ENCODE results near the gene RAB27A. TPM values are rescaled to one million over a fixed set of nuclear protein-coding genes. Genes with fewer than 3 reads are reported as not detected.
A peak's percentile ranks its signal among the peaks of the same experiment; 100 is the strongest.

Gene RAB27A
- total RNA-seq (10 to 100 TPM; 17.1 to 69.9 (median 20.7) TPM), polyA plus RNA-seq (10 to 100 TPM; 17.6 to 25.4 TPM), total RNA-seq (10.5 reads per million, percentile 37 among the genes with 10 or more reads in this experiment)

GRCh38 chr15:55289746-55290527 is at the start of gene RAB27A:
Gene RAB27A, minus strand, starts transcription at chr15:55289813. Its CDS starts 54,879 bp downstream, at chr15:55234934.
- H3K9me3 ChIP-seq (ENCODE audit: control insufficient read depth in 2 of 3, low read length in 3 of 3), result no peaks in the 10 kb centered on the region
- peak; percentile 82 for ATAC-seq
- peak within 1 kb of the TSS; percentile 90 for H3K4me3 ChIP-seq (ENCODE audit: low read length)
- H3K4me3 Mint-ChIP-seq, result peak within 1 kb of the TSS; percentile 85 to 95 (median 92)
- peak within 1 kb of the TSS; percentile 95 for H3K27ac ChIP-seq (ENCODE audit: low read depth, low read length)
- no peaks in the 10 kb centered on the region for H3K9me3 Mint-ChIP-seq
- peaks cover 0 to 4% (median 0%) of the 10 kb centered on the region in 5 donors for H3K27me3 Mint-ChIP-seq
- peaks cover 27 to 46% (median 41%) of the 10 kb centered on the region in 7 donors for H3K4me1 Mint-ChIP-seq
- no peaks in the 10 kb centered on the region for H3K27me3 ChIP-seq (ENCODE audit: control insufficient read depth in 2 of 2, insufficient read depth in 2 of 2, low read length in 2 of 2)
- H3K4me1 ChIP-seq (ENCODE audit: control insufficient read depth in 2 of 2, insufficient read depth in 2 of 2, low read length in 2 of 2), result peaks cover 14 to 18% of the 10 kb centered on the region in 2 donors
- H3K36me3 Mint-ChIP-seq, result peaks cover 0 to 17% (median 0%) of the 10 kb centered on the region in 5 donors
- intact Hi-C loops (cut with micrococcal nuclease), result loop anchor here (1.0 to 10.0 kb wide), 14 partner anchors 10 to 1485 kb away; partner anchors contain the start of genes CCPG1 (in 2 of the 2), PIERCE2 (in 2 of the 2), PIGB (in 2 of the 2) and PIGBOS1 (in 2 of the 2)
- CTCF ChIA-PET, result interaction anchor here (0.9 to 1.6 kb wide), 7 partner anchors 19 to 145 kb away, joined by 3 to 28 read pairs (median 4); no protein-coding TSS in a partner anchor
- peak; percentile 48 to 83 (median 55) for DNase-seq
- POLR2A ChIA-PET, result interaction anchor here (0.9 to 1.9 kb wide), 4 partner anchors 23 to 93 kb away, joined by 3 to 6 read pairs (median 4); partner anchors contain the start of genes PIGB, PIGBOS1 and RSL24D1
- H3K36me3 ChIP-seq (ENCODE audit: control insufficient read depth in 2 of 3, insufficient read depth in 3 of 3, low read length in 3 of 3), result peaks cover 0 to 4% (median 0%) of the 10 kb centered on the region in 3 experiments
- peak within 1 kb of the TSS; percentile 87 to 95 (median 93) for H3K27ac Mint-ChIP-seq

- H3K9me3 ChIP-seq (ENCODE audit: control insufficient read depth in 2 of 3, low read length in 3 of 3), result no peaks in the 10 kb centered on the region
- ATAC-seq (no peak), DNase-seq (no peak)
- peaks cover 0 to 25% (median 3%) of the 10 kb centered on the region in 3 experiments for H3K36me3 ChIP-seq (ENCODE audit: control insufficient read depth in 2 of 3, insufficient read depth in 3 of 3, low read length in 3 of 3)
- Mint-ChIP-seq H3K4me3 (no peak overlapping the region), H3K36me3 (peaks cover 4 to 36% (median 20%) of the 10 kb centered on the region in 5 donors), H3K9me3 (no peaks in the 10 kb centered on the region), H3K4me1 (no peaks in the 10 kb centered on the region), H3K27me3 (no peaks in the 10 kb centered on the region), H3K27ac (no peak overlapping the region)
- no peaks in the 10 kb centered on the region for H3K27me3 ChIP-seq (ENCODE audit: control insufficient read depth in 2 of 2, insufficient read depth in 2 of 2, low read length in 2 of 2)
- CTCF ChIA-PET, result no interaction called here
- POLR2A ChIA-PET, result no interaction called here
- intact Hi-C loops (cut with micrococcal nuclease), result no loop called here
- no peaks in the 10 kb centered on the region for H3K4me1 ChIP-seq (ENCODE audit: control insufficient read depth in 2 of 2, insufficient read depth in 2 of 2, low read length in 2 of 2)
- no peak overlapping the region for H3K27ac ChIP-seq (ENCODE audit: low read depth, low read length)
- no peak overlapping the region for H3K4me3 ChIP-seq (ENCODE audit: low read length)
Measured at GRCh38 chr15:55337160-55337559, 47.5 kb upstream of the RAB27A start.

- CTCF ChIA-PET, result no interaction called here
- DNase-seq (no peak), ATAC-seq (no peak)
- H3K27ac Mint-ChIP-seq, result no peak overlapping the region
- peaks cover 4 to 49% (median 25%) of the 10 kb centered on the region in 5 donors for H3K36me3 Mint-ChIP-seq
- H3K27ac ChIP-seq (ENCODE audit: low read depth, low read length), result no peak overlapping the region
- H3K9me3 ChIP-seq (ENCODE audit: control insufficient read depth in 2 of 3, low read length in 3 of 3), result no peaks in the 10 kb centered on the region
- H3K4me1 Mint-ChIP-seq, result no peaks in the 10 kb centered on the region
- no peaks in the 10 kb centered on the region for H3K4me1 ChIP-seq (ENCODE audit: control insufficient read depth in 2 of 2, insufficient read depth in 2 of 2, low read length in 2 of 2)
- H3K9me3 Mint-ChIP-seq, result no peaks in the 10 kb centered on the region
- intact Hi-C loops (cut with micrococcal nuclease), result no loop called here
- peaks cover 0 to 25% (median 3%) of the 10 kb centered on the region in 3 experiments for H3K36me3 ChIP-seq (ENCODE audit: control insufficient read depth in 2 of 3, insufficient read depth in 3 of 3, low read length in 3 of 3)
- no peaks in the 10 kb centered on the region for H3K27me3 Mint-ChIP-seq
- no peak overlapping the region for H3K4me3 Mint-ChIP-seq
- no peaks in the 10 kb centered on the region for H3K27me3 ChIP-seq (ENCODE audit: control insufficient read depth in 2 of 2, insufficient read depth in 2 of 2, low read length in 2 of 2)
- H3K4me3 ChIP-seq (ENCODE audit: low read length), result no peak overlapping the region
- POLR2A ChIA-PET, result interaction anchor here (2.1 kb wide), 1 partner anchor 16 kb away, joined by 6 read pairs; the partner anchor contains the start of genes PIGB and PIGBOS1
Measured at GRCh38 chr15:55334997-55335396, 45.4 kb upstream of the RAB27A start.

GRCh38 chr15:55334371-55334770 is 44.8 kb upstream of the RAB27A start:
- no peaks in the 10 kb centered on the region for H3K9me3 ChIP-seq (ENCODE audit: control insufficient read depth in 2 of 3, low read length in 3 of 3)
- DNase-seq (no peak), ATAC-seq (no peak)
- CTCF ChIA-PET, result no interaction called here
- POLR2A ChIA-PET, result interaction anchor here (2.1 kb wide), 1 partner anchor 15 kb away, joined by 6 read pairs; the partner anchor contains the start of genes PIGB and PIGBOS1
- Mint-ChIP-seq H3K36me3 (peaks cover 4 to 47% (median 23%) of the 10 kb centered on the region in 5 donors), H3K4me1 (no peaks in the 10 kb centered on the region), H3K27me3 (no peaks in the 10 kb centered on the region), H3K9me3 (no peaks in the 10 kb centered on the region), H3K4me3 (no peak overlapping the region), H3K27ac (no peak overlapping the region)
- H3K27ac ChIP-seq (ENCODE audit: low read depth, low read length), result no peak overlapping the region
- no peaks in the 10 kb centered on the region for H3K4me1 ChIP-seq (ENCODE audit: control insufficient read depth in 2 of 2, insufficient read depth in 2 of 2, low read length in 2 of 2)
- H3K27me3 ChIP-seq (ENCODE audit: control insufficient read depth in 2 of 2, insufficient read depth in 2 of 2, low read length in 2 of 2), result no peaks in the 10 kb centered on the region
- intact Hi-C loops (cut with micrococcal nuclease), result no loop called here
- H3K36me3 ChIP-seq (ENCODE audit: control insufficient read depth in 2 of 3, insufficient read depth in 3 of 3, low read length in 3 of 3), result peaks cover 0 to 19% (median 0%) of the 10 kb centered on the region in 3 experiments
- H3K4me3 ChIP-seq (ENCODE audit: low read length), result no peak overlapping the region

GRCh38 chr15:55327387-55327786 is 37.8 kb upstream of the RAB27A start:
- Histone ChIP-seq H3K9me3 (ENCODE audit: control insufficient read depth in 2 of 3, low read length in 3 of 3) (no peaks in the 10 kb centered on the region), H3K36me3 (ENCODE audit: control insufficient read depth in 2 of 3, insufficient read depth in 3 of 3, low read length in 3 of 3) (peaks cover 0 to 11% (median 0%) of the 10 kb centered on the region in 3 experiments), H3K27me3 (ENCODE audit: control insufficient read depth in 2 of 2, insufficient read depth in 2 of 2, low read length in 2 of 2) (no peaks in the 10 kb centered on the region), H3K27ac (ENCODE audit: low read depth, low read length) (no peak overlapping the region), H3K4me1 (ENCODE audit: control insufficient read depth in 2 of 2, insufficient read depth in 2 of 2, low read length in 2 of 2) (peaks cover 0 to under 1% of the 10 kb centered on the region in 2 donors), H3K4me3 (ENCODE audit: low read length) (no peak overlapping the region)
- H3K27ac Mint-ChIP-seq, result no peak overlapping the region
- ATAC-seq (peak; percentile 46), DNase-seq (no peak)
- peaks cover 8 to 14% (median 10%) of the 10 kb centered on the region in 7 donors for H3K4me1 Mint-ChIP-seq
- no peaks in the 10 kb centered on the region for H3K27me3 Mint-ChIP-seq
- peaks cover 0 to 2% (median 0%) of the 10 kb centered on the region in 11 donors for H3K9me3 Mint-ChIP-seq
- POLR2A ChIA-PET, result no interaction called here
- CTCF ChIA-PET, result no interaction called here
- intact Hi-C loops (cut with micrococcal nuclease), result loop anchor here in 1 of 2 donors (10.0 kb wide), 1 partner anchor 667 kb away; the partner anchor contains the start of gene NEDD4
- H3K4me3 Mint-ChIP-seq, result no peak overlapping the region
- peaks cover 0 to 36% (median 18%) of the 10 kb centered on the region in 5 donors for H3K36me3 Mint-ChIP-seq

GRCh38 chr15:55322467-55322866 is 32.9 kb upstream of the RAB27A start:
- DNase-seq (no peak), ATAC-seq (no peak)
- Histone ChIP-seq H3K4me3 (ENCODE audit: low read length) (no peak overlapping the region), H3K27me3 (ENCODE audit: control insufficient read depth in 2 of 2, insufficient read depth in 2 of 2, low read length in 2 of 2) (no peaks in the 10 kb centered on the region), H3K9me3 (ENCODE audit: control insufficient read depth in 2 of 3, low read length in 3 of 3) (no peaks in the 10 kb centered on the region), H3K4me1 (ENCODE audit: control insufficient read depth in 2 of 2, insufficient read depth in 2 of 2, low read length in 2 of 2) (peaks cover 5 to 25% of the 10 kb centered on the region in 2 donors), H3K36me3 (ENCODE audit: control insufficient read depth in 2 of 3, insufficient read depth in 3 of 3, low read length in 3 of 3) (peaks cover 0 to 5% (median 0%) of the 10 kb centered on the region in 3 experiments), H3K27ac (ENCODE audit: low read depth, low read length) (no peak overlapping the region)
- H3K4me1 Mint-ChIP-seq, result peaks cover 23 to 55% (median 43%) of the 10 kb centered on the region in 7 donors
- peaks cover 0 to 3% (median 0%) of the 10 kb centered on the region in 11 donors for H3K9me3 Mint-ChIP-seq
- H3K27me3 Mint-ChIP-seq, result no peaks in the 10 kb centered on the region
- intact Hi-C loops (cut with micrococcal nuclease), result loop anchor here in 1 of 2 donors (10.0 kb wide), 1 partner anchor 672 kb away; the partner anchor contains the start of gene NEDD4
- ChIA-PET POLR2A (no interaction called here), CTCF (no interaction called here)
- H3K36me3 Mint-ChIP-seq, result peaks cover 5 to 21% (median 17%) of the 10 kb centered on the region in 5 donors
- H3K27ac Mint-ChIP-seq, result peak overlapping the region in 1 of 9 donors; percentile 12
- no peak overlapping the region for H3K4me3 Mint-ChIP-seq
